HL-60/S4 (cell line): ENCODE results near the gene NDUFB3.
"Not testable (repeated sequence)": the region's sequence is repeated elsewhere in the genome, so short reads cannot be mapped to it uniquely, and the experiment has no call there.

ENCODE experiments used
- in situ Hi-C: fragments of 300-500 bp; cut with MboI; formaldehyde crosslinking; loops from 2 replicates; pipeline ENCODE4 v1.14.3; 2022; ENCODE audit warnings: low sequenced_read_pairs

NDUFB3 gene

DNA sequence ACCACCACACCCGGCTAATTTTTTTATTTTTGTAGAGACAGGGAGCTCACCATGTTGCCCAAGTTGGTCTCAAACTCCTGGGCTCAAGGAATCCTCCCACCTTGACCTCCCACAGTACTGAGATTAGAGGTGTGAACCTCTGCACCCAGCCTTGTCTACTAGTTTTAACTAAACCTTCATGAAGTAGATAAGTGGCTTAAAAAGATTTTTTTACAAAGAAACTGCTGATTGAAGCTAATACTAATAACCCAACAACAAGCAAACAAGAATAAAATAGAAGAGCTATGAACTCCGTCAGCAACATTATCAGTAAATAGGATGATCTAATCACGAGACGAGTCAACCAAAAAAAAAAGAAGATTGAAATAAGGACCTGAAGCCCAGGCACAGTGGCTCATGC lies 18.8 kb downstream of the NDUFB3 start:
- in situ Hi-C loops: no loop called here

DNA sequence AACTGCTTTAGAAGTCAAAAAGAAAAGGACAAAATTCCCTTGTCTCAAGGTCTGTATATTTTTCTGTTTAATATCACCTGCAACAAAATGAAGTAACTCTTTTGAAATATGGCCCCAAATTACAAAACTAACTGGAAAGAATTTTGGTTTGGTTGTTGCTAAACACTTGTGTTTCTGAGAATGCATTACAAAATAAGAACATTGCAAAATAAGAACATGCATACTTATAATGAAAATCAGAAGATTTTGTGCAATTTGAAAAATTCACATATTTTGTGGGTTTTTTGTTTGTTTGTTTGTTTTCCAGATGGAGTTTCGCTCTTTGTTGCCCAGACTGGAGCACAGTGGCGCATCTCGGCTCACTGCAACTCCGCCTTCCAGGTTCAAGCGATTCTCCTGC lies 21.8 kb downstream of the NDUFB3 start:
- in situ Hi-C loops: no loop called here

DNA sequence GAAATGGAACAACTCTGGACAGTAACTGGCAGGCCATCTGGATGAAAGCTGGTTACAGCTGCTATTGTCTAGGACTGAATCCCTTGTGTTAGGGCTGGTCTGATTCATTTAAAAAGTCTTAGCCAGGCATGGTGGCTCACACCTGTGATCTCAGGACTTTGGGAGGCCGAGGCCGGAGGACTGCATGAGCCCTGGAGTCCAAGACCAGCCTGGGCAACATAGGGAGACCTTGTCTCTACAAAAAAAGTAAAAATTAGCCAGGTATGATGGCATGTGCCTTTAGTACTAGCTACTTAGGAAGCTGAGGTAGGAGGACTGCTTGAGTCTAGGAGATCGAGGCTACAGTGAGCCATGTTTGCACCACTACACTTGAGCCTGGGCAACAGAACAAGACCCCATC lies 28.7 kb downstream of the NDUFB3 start:
- in situ Hi-C loops: no loop called here

DNA sequence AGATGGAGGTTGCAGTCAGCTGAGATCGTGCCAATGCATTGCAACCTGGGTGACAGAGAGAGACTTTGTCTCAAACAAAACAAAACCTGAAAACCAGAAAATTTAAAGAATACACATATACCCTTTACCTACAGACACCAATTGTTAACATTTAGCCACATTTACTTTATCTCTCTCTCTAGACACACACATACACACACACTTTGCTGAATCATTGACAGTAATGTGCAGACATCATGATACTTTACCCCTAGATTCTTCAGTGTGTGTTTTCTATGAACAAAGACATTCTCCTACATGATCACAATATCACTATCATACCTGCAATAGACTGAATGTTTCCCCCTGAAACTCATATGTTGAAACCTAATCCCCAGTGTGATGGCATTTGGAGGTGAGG lies 34.0 kb downstream of the NDUFB3 start:
- in situ Hi-C loops: no loop called here

DNA sequence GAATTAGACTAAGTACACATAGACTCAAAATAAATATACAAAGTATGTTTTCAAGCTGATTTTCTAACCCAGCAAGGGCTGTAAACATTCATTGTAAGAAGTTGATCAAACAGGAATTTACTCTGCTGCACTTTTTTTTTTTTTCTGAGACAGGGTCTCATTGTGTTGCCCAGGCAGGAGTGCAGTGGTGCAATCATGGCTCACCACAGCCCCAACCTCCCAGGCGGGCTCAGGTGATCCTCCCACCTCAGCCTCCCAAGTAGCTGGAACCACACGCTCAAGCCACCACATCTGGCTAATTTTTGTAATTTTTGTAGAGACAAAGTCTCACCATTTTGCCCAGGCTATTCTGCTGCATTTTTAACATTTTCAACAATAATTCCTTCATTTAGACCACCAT lies 35.8 kb downstream of the NDUFB3 start:
- in situ Hi-C loops: no loop called here

DNA sequence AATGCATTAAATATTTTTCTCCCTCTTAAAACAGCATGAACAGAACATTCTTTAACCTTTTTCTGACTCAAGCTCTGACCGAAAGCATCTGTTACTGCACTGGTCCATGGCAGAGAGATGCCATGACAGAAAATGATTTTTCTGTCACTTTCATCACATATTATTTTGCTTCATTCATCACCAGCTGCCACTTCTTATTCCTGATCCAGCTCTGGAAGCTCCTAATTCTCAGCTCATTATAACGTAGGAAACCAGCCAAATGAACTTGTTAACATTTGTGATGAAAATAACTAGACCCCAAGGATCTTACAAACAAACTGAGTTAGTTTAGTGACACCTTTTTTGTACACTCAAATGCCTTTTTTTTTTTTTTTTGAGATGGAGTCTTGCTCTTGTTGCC lies 36.5 kb downstream of the NDUFB3 start:
- in situ Hi-C loops: no loop called here

DNA sequence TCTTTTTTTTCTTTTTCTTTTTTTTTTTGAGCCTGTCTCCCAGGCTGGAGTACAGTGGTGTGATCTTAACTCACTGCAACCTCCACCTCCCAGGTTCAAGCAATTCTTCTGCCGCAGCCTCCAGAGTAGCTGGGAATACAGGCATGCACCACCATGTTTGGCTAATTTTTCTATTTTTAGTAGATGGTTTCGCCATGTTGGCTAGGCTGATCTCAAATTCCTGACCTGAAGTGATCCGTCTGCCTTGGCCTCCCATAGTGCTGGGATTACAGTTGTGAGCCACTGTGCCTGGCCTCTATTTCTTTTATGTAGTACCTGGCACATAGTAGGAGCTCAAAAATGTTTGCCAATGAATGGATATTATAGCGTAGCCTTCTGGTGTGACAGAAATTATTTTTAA lies 37.4 kb downstream of the NDUFB3 start:
- in situ Hi-C loops: no loop called here

DNA sequence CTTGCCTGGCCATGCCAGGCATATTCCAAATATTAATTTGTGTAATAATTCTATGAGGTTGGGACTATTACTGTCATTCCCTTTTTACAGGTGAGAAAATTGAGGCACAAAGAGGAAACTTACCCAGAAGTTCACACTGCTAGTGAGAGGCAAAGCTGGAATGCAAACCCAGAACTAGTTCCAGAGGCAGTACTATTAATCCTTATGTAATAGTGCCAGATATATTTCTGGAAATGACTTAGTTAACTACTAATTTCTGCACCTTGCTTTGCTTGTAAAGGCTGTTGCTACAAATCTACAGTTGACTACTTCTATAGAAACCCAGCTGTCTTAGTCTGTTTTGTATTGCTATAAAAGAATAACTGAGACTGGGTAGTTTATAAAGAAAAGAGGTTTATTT lies 38.8 kb downstream of the NDUFB3 start:
- in situ Hi-C loops: no loop called here

DNA sequence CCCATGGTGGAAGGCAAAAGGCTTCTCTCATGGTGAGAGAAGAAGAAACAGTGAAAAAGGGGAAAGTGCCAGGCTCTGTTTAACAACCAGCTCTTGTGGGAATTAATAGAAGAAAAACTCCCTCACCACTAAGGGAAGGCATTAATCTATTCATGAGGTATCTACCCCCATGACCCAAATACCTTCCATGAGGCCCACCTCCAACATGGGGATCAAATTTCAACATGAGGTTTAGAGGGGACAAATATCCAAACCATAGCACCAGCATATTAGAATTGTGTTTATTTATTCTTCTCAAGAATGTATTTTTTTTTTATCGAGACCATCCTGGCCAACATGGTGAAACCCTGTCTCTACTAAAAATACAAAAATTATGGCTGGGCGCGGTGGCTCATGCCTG lies 39.3 kb downstream of the NDUFB3 start:
- in situ Hi-C loops: no loop called here

DNA sequence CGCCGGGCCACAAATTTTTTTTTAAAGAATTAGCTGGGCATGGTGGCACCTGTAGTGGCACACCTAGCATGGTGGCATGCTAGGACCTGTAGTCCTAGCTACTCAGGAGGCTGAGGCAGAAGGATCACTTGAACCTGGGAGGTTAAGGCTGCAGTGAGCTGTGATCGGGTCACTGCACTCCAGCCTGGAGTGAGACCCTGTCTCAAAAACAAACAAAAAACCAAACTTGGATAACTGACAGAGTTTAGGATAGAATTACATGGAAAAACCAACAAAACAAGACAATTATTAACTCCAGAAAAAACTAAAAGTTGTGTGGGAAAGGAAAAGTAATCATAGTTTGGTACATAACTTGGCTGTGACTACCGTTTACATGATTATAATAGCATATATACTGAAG lies 42.5 kb downstream of the NDUFB3 start:
- in situ Hi-C loops: no loop called here

DNA sequence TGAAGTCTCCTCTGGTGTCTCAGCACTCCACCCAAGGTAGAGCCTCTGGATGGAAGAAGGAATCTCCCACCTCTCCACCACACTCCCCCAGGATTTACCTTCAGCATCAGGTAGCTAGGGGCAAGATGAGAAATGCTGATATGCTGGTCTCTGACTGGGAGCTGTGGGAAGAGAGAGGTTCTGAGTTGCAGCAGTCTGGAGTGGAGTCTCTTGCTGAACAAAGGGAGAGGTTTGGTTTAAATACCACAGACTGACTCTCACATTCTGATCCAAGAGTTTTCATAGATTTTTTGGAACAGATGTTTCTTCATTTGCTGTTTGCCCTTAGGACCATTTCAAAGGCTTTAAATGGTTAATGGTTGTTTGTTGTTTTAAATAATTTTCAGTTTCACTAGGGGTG lies 43.0 kb downstream of the NDUFB3 start:
- in situ Hi-C loops: no loop called here

DNA sequence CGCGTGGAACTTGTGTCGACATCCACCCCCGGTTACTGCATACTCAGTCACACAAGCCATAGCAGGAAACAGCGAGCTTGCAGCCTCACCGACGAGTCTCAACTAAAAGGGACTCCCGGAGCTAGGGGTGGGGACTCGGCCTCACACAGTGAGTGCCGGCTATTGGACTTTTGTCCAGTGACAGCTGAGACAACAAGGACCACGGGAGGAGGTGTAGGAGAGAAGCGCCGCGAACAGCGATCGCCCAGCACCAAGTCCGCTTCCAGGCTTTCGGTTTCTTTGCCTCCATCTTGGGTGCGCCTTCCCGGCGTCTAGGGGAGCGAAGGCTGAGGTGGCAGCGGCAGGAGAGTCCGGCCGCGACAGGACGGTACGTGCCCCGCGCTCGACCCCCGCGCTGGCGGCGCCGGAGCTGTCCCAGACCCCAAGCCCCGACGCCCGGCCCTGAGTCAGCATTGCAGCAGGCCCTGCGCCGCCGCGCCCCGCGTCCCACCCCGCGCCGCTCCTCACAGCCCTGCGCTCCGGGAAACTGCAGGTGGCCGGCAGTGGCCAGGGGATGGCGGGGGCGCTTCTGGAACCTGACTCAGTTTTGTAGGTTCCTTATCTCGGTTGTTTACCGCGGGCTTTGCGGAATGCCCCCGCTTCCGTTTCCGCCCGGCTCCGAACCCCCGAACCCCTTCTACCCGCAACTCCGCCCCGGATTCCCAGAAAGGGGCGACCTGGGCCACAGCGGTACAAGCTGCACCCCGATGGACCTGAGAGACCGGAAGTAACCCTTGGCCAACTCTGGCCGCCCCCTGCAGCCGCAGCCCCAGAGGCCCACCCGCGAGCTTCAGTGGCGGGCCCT lies 44.5 kb downstream of the NDUFB3 start, which contains the start of gene CFLAR:
TSS of gene CFLAR (plus strand) at position 50 of the 844 bp plus-strand sequence. CDS start 13,702 bp downstream, outside the sequence.
- in situ Hi-C loops: no loop called here

DNA sequence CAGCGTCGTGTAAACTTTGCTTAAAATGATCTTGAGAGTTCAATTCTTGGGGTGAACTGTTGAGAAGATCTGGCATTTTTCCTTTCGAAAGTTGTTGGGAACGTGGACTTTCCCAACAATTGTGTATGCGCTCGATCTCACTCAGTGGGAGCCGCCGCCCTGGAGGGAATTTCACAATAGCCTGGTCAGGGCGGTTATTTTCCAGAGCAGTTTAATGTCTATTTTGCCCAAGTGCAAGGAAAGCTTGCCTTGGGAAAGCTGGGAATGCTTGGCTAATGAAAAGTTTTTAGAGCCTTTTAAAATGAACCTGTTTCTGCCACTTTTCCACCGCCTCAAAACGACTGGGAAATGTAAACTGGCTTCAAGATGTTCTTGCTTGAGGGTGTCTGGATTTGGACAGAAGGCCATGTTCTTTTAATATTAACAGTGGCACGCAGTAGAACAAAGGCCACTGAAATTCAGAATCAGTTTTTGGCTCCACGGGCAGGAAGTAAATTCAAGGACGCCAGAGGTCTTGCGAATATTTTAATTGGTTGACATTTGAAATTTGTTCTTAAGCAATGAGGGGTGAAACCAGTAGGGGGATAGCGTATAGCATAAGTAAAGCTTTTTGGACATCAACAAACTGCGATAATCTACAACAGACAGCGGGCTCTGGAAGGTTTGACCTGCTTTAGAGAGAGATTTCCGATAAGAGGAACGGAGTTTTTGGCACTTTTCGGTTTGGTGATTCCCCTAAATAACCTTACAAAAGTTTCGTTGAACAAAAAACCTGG lies 45.3 kb downstream of the NDUFB3 start:
- in situ Hi-C loops: no loop called here

DNA sequence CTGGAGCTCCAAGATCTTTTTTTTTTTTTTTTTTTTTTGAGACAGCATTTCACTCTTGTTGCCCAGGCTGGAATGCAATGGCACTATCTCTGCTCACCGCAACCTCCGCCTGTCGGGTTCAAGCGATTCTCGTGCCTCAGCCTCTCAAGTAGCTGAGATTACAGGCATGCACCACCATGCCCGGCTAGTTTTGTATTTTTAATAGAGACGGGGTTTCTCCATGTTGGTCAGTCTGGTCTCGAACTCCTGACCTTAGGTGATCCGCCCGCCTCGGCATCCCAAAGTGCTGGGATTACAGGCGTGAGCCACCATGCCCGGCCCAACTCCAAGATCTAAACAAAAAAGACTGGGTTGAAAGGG lies 45.9 kb downstream of the NDUFB3 start:
- in situ Hi-C loops: not testable (repeated sequence)

DNA sequence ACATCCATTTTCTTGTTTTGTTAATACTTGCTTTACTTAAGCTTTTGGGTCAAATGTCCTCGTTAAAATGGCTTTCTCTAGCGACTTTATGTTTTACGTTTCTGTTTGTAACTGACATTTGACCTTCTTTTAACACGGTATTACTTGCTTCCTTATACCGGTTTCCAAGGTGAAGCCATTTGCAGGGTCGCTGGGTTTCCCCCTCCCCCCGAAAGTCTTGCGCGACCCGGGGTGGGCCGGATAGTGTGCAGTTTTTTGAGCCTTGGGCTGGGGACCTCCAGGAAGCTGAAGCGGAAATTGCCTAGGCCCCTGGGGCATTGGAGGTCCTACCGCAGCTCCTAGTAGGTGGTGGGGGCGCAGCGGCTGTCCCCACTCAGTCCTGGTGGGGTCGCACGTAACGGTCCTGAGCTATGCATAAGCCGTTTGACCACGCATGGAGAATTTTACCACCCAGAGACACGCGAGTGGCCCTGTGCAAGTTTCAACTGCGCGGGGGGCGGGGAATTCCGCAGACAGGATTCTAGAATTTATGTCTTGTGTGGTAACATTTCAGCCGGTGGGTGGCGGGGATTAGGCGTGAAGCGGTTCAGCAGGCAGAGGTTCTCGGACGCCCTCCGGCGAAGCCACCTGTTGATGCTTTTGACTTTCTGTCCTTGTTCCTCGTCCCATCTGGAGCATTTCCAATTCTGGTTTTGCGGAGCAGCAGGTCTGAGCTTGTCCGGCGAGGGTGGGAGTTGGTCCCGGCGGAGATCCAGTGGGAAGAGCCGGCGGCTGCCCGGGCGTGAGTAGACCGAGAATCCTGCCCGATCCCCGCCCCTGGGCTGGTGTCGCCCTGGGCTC lies 46.5 kb downstream of the NDUFB3 start:
- in situ Hi-C loops: no loop called here

DNA sequence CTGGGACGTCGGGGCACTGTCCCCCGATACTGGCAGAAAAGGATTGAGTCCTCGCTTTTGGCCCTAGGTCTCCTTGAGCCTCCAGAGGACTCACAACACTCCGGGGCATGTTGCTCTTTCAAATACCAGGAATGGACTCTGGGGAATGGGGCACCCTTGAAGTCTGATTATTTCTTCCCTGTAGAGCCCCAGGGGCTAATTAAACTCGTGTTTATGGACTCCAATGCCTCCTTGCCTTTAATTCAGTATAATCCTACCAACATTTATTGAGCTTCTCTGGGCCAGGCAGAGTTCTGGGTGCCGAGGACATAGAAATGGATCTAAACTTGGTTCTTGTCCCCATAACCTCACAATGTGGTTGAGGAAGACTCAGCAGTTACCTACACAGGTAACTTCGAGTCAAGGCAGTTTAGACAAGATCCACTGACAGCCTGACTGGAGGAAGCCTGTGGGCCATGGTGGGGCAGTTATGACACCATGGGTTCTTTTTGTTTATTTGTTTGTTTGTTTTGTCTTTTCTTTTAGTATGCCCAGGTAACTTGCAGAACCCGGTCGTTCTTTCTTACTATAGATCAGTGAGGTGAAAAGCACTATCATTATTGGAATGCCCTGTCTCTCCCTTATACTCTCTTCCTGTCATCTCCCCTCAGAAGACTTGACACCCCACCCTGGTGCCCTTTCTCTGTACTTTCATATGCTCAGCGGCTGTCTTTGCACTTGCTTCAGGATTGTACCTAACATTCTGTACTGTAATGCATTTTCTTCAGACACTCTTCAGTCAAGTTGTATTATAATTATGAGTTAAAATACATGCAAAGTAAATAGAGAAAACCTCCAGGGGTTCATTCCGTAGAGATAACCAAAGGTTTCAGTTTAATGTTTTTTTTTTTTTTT lies 47.4 kb downstream of the NDUFB3 start:
- in situ Hi-C loops: no loop called here

DNA sequence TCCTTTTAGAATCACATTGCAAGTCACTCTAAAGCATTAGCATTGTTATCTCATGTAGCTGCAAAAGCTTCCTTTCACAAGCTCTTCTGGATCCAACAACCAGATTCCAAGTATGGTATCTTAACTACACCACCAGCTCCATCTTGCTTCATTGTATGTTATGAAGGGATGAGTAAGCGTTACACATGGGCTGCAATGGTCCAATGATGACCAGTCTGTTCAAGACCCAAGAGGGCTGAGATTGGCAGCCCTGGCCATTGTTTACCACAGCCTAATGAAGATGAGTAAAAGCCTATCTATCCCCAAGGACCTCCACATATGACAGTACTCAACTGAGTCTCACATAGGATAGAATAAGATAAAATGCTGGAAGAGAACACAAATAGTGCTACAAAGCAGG lies 50.5 kb downstream of the NDUFB3 start:
- in situ Hi-C loops: no loop called here

DNA sequence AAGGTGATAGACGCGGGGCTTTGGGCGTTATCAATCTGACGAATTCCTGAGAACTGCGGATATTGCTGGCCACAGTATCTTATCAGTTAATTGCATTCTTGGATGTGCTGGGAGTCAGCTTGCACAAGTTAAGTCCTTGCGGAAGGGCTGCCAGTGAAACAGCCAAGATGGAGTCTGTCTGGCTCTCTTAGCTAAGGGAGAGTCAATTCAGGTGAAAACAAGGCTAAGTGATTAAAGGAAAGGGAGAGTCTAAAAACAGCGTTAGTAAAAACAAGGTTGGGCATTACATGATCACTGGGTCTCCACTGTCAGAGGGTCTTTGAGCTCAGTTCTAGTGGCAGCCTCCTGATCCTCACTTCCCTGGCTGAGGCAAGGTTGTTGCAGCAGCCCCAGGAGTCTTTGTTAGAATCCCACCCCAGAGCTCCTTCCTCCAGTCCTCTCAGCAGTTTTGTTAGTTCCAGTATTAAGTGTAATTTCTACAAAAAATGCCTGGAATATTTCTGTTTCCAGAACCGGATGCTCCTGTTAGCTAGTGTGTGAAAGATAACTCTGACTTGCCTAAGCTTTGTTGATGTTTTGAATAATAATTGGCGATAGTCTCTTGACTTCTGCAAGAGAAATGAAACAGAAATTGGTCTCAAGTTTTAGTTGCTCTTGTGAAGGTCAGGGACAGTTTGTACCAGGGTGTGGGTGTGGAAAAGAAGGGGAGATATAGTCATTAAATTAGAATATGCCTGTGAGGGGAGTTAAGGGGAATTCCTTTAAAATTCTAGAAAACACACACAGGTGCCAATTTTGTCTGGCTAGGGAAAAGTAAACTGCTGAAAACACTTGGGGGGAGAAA lies 54.7 kb downstream of the NDUFB3 start:
- in situ Hi-C loops: no loop called here

DNA sequence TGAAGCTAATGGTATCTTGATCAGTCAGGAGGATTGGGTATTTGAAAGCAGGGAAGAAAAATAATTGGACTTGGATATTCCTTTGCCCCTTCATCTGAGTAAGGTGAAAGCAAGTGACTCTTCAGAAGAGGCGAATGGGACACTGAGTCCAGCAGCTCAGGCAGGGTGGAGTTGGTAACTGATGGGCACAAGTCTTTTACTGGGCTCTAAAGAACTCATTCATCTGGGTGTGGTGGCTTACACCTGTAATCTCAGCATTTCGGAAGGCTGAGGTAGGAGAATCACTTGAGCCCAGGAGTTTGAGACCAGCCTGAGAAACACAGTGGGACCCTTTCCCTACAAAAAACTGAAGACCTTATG lies 55.3 kb downstream of the NDUFB3 start:
- in situ Hi-C loops: no loop called here

DNA sequence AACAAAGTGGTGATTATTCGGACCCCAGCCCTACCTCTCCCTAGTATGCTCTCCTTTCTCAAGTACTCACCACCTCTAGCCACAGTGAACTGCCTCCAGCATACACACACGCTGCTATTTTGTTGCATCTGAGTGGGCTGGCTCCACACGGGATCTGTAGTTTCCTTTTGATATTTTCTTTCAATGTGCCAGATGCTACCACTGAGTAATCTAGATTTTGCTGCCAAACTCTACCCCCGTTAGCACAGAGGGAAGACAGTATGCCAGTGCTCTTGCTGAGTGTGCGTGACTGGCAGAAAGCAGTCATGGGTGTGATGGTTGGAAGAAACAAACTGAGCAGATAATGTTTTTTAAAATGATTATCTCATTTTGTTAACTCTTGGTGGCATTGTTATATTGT lies 55.8 kb downstream of the NDUFB3 start:
- in situ Hi-C loops: no loop called here
